ENCODE data around the gene CENPS. TPM values are rescaled to one million over a fixed set of nuclear protein-coding genes. Genes with fewer than 3 reads are reported as not detected.

The CENPS gene
- 10 to 100 TPM; 10.0 to 11.5 TPM for total RNA-seq

- Mint-ChIP-seq H3K27ac (peak within 1 kb of the TSS; percentile 91), H3K4me1 (peaks cover 19% of the 10 kb centered on the region), H3K27me3 (no peaks in the 10 kb centered on the region), H3K36me3 (no peaks in the 10 kb centered on the region), H3K4me3 (peak within 1 kb of the TSS; percentile 92), H3K9me3 (no peaks in the 10 kb centered on the region)
- ATAC-seq (ENCODE audit: low read depth) (peak; percentile 88), DNase-seq (peak; percentile 98)
- POLR2A ChIA-PET: interaction anchor here (0.5 to 3.1 kb wide), 14 partner anchors 10 to 558 kb away, joined by 3 to 24 read pairs (median 3); partner anchors contain the start of genes KIF1B and PGD
Measured at GRCh38 chr1:10430216-10431069, at the start of gene CENPS. CENPS (plus strand) TSS chr1:10430433; CDS start chr1:10430518, 85 bp downstream.

GRCh38 chr1:10380594-10381275 is 49.5 kb upstream of the CENPS start:
- DNase-seq (no peak), ATAC-seq (ENCODE audit: low read depth) (no peak)
- no peaks in the 10 kb centered on the region for H3K27me3 Mint-ChIP-seq
- H3K27ac Mint-ChIP-seq: no peak overlapping the region
- no peaks in the 10 kb centered on the region for H3K36me3 Mint-ChIP-seq
- no peaks in the 10 kb centered on the region for H3K9me3 Mint-ChIP-seq
- POLR2A ChIA-PET: interaction anchor here (0.6 kb wide), 1 partner anchor 22 kb away, joined by 3 read pairs; no protein-coding TSS in a partner anchor
- no peak overlapping the region for H3K4me3 Mint-ChIP-seq
- H3K4me1 Mint-ChIP-seq: peaks cover 6% of the 10 kb centered on the region

GRCh38 chr1:10383630-10384029 is 46.6 kb upstream of the CENPS start:
- ATAC-seq (ENCODE audit: low read depth) (no peak), DNase-seq (no peak)
- Mint-ChIP-seq H3K27ac (no peak overlapping the region), H3K9me3 (no peaks in the 10 kb centered on the region), H3K4me3 (no peak overlapping the region), H3K27me3 (no peaks in the 10 kb centered on the region), H3K4me1 (peaks cover 9% of the 10 kb centered on the region), H3K36me3 (no peaks in the 10 kb centered on the region)
- POLR2A ChIA-PET: no interaction called here

GRCh38 chr1:10384219-10384618 is 46.0 kb upstream of the CENPS start:
- DNase-seq: no peak
- Mint-ChIP-seq H3K27ac (no peak overlapping the region), H3K27me3 (no peaks in the 10 kb centered on the region), H3K9me3 (no peaks in the 10 kb centered on the region), H3K36me3 (no peaks in the 10 kb centered on the region), H3K4me3 (no peak overlapping the region), H3K4me1 (peaks cover 9% of the 10 kb centered on the region)
- no peak for ATAC-seq (ENCODE audit: low read depth)
- POLR2A ChIA-PET: no interaction called here

- Mint-ChIP-seq H3K9me3 (no peaks in the 10 kb centered on the region), H3K4me1 (peaks cover 9% of the 10 kb centered on the region), H3K27me3 (no peaks in the 10 kb centered on the region), H3K36me3 (no peaks in the 10 kb centered on the region), H3K4me3 (no peak overlapping the region), H3K27ac (no peak overlapping the region)
- POLR2A ChIA-PET: interaction anchor here (0.6 to 0.8 kb wide), 3 partner anchors 12 to 223 kb away, joined by 3 read pairs; no protein-coding TSS in a partner anchor
- no peak for DNase-seq
- ATAC-seq (ENCODE audit: low read depth): no peak
Measured at GRCh38 chr1:10386761-10387676, 43.2 kb upstream of the CENPS start.

GRCh38 chr1:10387677-10388386 is 42.4 kb upstream of the CENPS start:
- peaks cover 9% of the 10 kb centered on the region for H3K4me1 Mint-ChIP-seq
- no peaks in the 10 kb centered on the region for H3K27me3 Mint-ChIP-seq
- POLR2A ChIA-PET: interaction anchor here (0.6 to 0.8 kb wide), 2 partner anchors 11 to 15 kb away, joined by 3 read pairs; no protein-coding TSS in a partner anchor
- H3K9me3 Mint-ChIP-seq: no peaks in the 10 kb centered on the region
- H3K36me3 Mint-ChIP-seq: no peaks in the 10 kb centered on the region
- DNase-seq (no peak), ATAC-seq (ENCODE audit: low read depth) (no peak)
- H3K4me3 Mint-ChIP-seq: no peak overlapping the region
- H3K27ac Mint-ChIP-seq: no peak overlapping the region

GRCh38 chr1:10388387-10388715 is 41.9 kb upstream of the CENPS start:
- no peak for ATAC-seq (ENCODE audit: low read depth)
- Mint-ChIP-seq H3K9me3 (no peaks in the 10 kb centered on the region), H3K4me1 (peaks cover 9% of the 10 kb centered on the region), H3K27me3 (no peaks in the 10 kb centered on the region), H3K27ac (no peak overlapping the region), H3K36me3 (no peaks in the 10 kb centered on the region), H3K4me3 (no peak overlapping the region)
- no peak for DNase-seq
- POLR2A ChIA-PET: interaction anchor here (0.8 kb wide), 2 partner anchors 10 to 11 kb away, joined by 3 read pairs; partner anchors contain the start of gene PGD

- Mint-ChIP-seq H3K27ac (no peak overlapping the region), H3K4me3 (no peak overlapping the region), H3K36me3 (peaks cover 2% of the 10 kb centered on the region), H3K4me1 (peaks cover 9% of the 10 kb centered on the region), H3K9me3 (peaks cover 6% of the 10 kb centered on the region), H3K27me3 (no peaks in the 10 kb centered on the region)
- ATAC-seq (ENCODE audit: low read depth) (no peak), DNase-seq (no peak)
- POLR2A ChIA-PET: interaction anchor here (0.8 kb wide), 1 partner anchor 9 kb away, joined by 3 read pairs; the partner anchor contains the start of gene PGD
Measured at GRCh38 chr1:10389271-10389973, 40.8 kb upstream of the CENPS start.

- H3K27ac Mint-ChIP-seq: no peak overlapping the region
- H3K27me3 Mint-ChIP-seq: no peaks in the 10 kb centered on the region
- peaks cover 10% of the 10 kb centered on the region for H3K36me3 Mint-ChIP-seq
- ATAC-seq (ENCODE audit: low read depth): no peak
- H3K4me1 Mint-ChIP-seq: peaks cover 18% of the 10 kb centered on the region
- peak overlapping the region; percentile 15 for H3K4me3 Mint-ChIP-seq
- peaks cover 6% of the 10 kb centered on the region for H3K9me3 Mint-ChIP-seq
- no peak for DNase-seq
- POLR2A ChIA-PET: no interaction called here
Measured at GRCh38 chr1:10396870-10397269, 33.4 kb upstream of the CENPS start.

- H3K9me3 Mint-ChIP-seq: peaks cover 6% of the 10 kb centered on the region
- peaks cover 21% of the 10 kb centered on the region for H3K4me1 Mint-ChIP-seq
- DNase-seq: no peak
- H3K36me3 Mint-ChIP-seq: peaks cover 14% of the 10 kb centered on the region
- POLR2A ChIA-PET: interaction anchor here (1.2 to 1.8 kb wide), 3 partner anchors 10 to 33 kb away, joined by 3 to 13 read pairs (median 3); partner anchors contain the start of gene CENPS
- no peak for ATAC-seq (ENCODE audit: low read depth)
- H3K4me3 Mint-ChIP-seq: peak overlapping the region; percentile 89
- H3K27ac Mint-ChIP-seq: peak overlapping the region; percentile 78
- no peaks in the 10 kb centered on the region for H3K27me3 Mint-ChIP-seq
Measured at GRCh38 chr1:10398278-10398733, 31.9 kb upstream of the CENPS start.

GRCh38 chr1:10398734-10399443 is 31.3 kb upstream of the CENPS start, which contains the start of gene PGD:
PGD (plus strand) TSS chr1:10399064; CDS start chr1:10399118, 54 bp downstream.
- peaks cover 21% of the 10 kb centered on the region for H3K4me1 Mint-ChIP-seq

More at GRCh38 chr1:10398734-10399443, 31.3 kb upstream of the CENPS start, which contains the start of gene PGD:
- Mint-ChIP-seq H3K27ac (peak within 1 kb of the TSS; percentile 78), H3K36me3 (peaks cover 19% of the 10 kb centered on the region), H3K9me3 (peaks cover 4% of the 10 kb centered on the region), H3K4me3 (peak within 1 kb of the TSS; percentile 89), H3K27me3 (no peaks in the 10 kb centered on the region)
- ATAC-seq (ENCODE audit: low read depth): peak; percentile 98
- POLR2A ChIA-PET: interaction anchor here (0.5 to 2.0 kb wide), 6 partner anchors 10 to 32 kb away, joined by 3 to 13 read pairs (median 3); partner anchors contain the start of gene CENPS
- DNase-seq: peak; percentile 96
